Dedifferentiated amniotic fluid mesenchymal stem cell (primary cell): ENCODE results near the gene POMT1.
"Not testable (repeated sequence)": the region's sequence is repeated elsewhere in the genome, so short reads cannot be mapped to it uniquely, and the experiment has no call there.

Source experiments
- DNase-seq: peaks from one replicate; pipeline ENCODE4 v3.0.0-alpha.2; 2016; ENCODE audit errors: extremely low spot score

POMT1 gene

GRCh38 chr9:131495785-131496184, 6.9 kb upstream of the POMT1 start:
- no peak for DNase-seq

- DNase-seq, result no peak
Observed at GRCh38 chr9:131496844-131497405, 5.8 kb upstream of the POMT1 start.

- no peak for DNase-seq
Observed at GRCh38 chr9:131499254-131499767, 3.4 kb upstream of the POMT1 start.

GRCh38 chr9:131500377-131500776, 2.3 kb upstream of the POMT1 start:
- DNase-seq, result no peak

GRCh38 chr9:131500939-131501541, 1.7 kb upstream of the POMT1 start:
- no peak for DNase-seq

GRCh38 chr9:131503626-131504465, 1.1 kb downstream of the POMT1 start:
- no peak for DNase-seq

GRCh38 chr9:131505012-131505411, 2.3 kb downstream of the POMT1 start:
- DNase-seq, result no peak

GRCh38 chr9:131511416-131511815, 8.7 kb downstream of the POMT1 start:
- DNase-seq, result no peak

GRCh38 chr9:131511880-131512279, 9.2 kb downstream of the POMT1 start:
- DNase-seq, result no peak

- no peak for DNase-seq
Observed at GRCh38 chr9:131513177-131513576, 10.5 kb downstream of the POMT1 start.

GRCh38 chr9:131515559-131516031, 12.9 kb downstream of the POMT1 start:
- DNase-seq, result not testable (repeated sequence)

GRCh38 chr9:131516100-131516499, 13.4 kb downstream of the POMT1 start:
- DNase-seq, result no peak

- DNase-seq, result no peak
Observed at GRCh38 chr9:131516930-131517329, 14.2 kb downstream of the POMT1 start.

- no peak for DNase-seq
Observed at GRCh38 chr9:131517761-131518190, 15.1 kb downstream of the POMT1 start.

- DNase-seq, result no peak
Observed at GRCh38 chr9:131518553-131518952, 15.8 kb downstream of the POMT1 start.

GRCh38 chr9:131520503-131520902, 17.8 kb downstream of the POMT1 start:
- DNase-seq, result no peak

GRCh38 chr9:131521203-131521602, 18.5 kb downstream of the POMT1 start:
- DNase-seq, result no peak

GRCh38 chr9:131521822-131522221, 19.1 kb downstream of the POMT1 start:
- no peak for DNase-seq

GRCh38 chr9:131522257-131523085, 19.8 kb downstream of the POMT1 start:
- no peak for DNase-seq

GRCh38 chr9:131523086-131523388, 20.3 kb downstream of the POMT1 start:
- DNase-seq, result no peak

GRCh38 chr9:131523451-131524435, 21.0 kb downstream of the POMT1 start:
- DNase-seq, result no peak
